ENCODE measurements around the gene MET.

- TF ChIP-seq EP300 (IDR thresholded peaks at IDR 0.05) (no peak), CTCF (IDR thresholded peaks at IDR 0.05) (no peak), POLR2A (IDR thresholded peaks at IDR 0.05) (no peak), POLR2AphosphoS5 (IDR thresholded peaks at IDR 0.05) (no peak)
These were observed 113.8 kb downstream of the MET start for GRCh38 chr7:116785843-116786242.
